Transverse colon (tissue), 4 donors: ENCODE measurements around the gene TIE1.

Experiments
- EP300 ChIP-seq: sonication (generic); formaldehyde crosslinking; IDR thresholded peaks from one replicate; pipeline ENCODE4 v1.6.1; 2017; ENCODE audit warnings: antibody characterized with exemption, low read depth
- POLR2A ChIP-seq: fragments of 450-650 bp; IDR thresholded peaks from one replicate; pipeline ENCODE4 v1.6.1; 2016; ENCODE audit warnings: antibody characterized with exemption, mild to moderate bottlenecking, moderate library complexity
- POLR2AphosphoS5 ChIP-seq, 3 donors: sonication (generic); formaldehyde crosslinking; IDR thresholded peaks; one replicate each; pipeline ENCODE4 v1.6.1; 2016; ENCODE audit warnings: antibody characterized with exemption in 3 of 3
- TF ChIP-seq, protein P1 (sequence below), 5 experiments: fragments of 200-600 bp in 3 of 5; fragments of 450-650 bp in 2 of 5; sonication (generic) in 3 of 5; IDR thresholded peaks; 1 replicate in 2 of 5; 2 replicates in 3 of 5; pipeline ENCODE4 v1.5.1; 2016 to 2017; ENCODE audit warnings: antibody characterized with exemption in 5 of 5, inconsistent platforms in 3 of 5, mild to moderate bottlenecking in 2 of 5, moderate library complexity in 1 of 5

- TF ChIP-seq, protein P1, sequence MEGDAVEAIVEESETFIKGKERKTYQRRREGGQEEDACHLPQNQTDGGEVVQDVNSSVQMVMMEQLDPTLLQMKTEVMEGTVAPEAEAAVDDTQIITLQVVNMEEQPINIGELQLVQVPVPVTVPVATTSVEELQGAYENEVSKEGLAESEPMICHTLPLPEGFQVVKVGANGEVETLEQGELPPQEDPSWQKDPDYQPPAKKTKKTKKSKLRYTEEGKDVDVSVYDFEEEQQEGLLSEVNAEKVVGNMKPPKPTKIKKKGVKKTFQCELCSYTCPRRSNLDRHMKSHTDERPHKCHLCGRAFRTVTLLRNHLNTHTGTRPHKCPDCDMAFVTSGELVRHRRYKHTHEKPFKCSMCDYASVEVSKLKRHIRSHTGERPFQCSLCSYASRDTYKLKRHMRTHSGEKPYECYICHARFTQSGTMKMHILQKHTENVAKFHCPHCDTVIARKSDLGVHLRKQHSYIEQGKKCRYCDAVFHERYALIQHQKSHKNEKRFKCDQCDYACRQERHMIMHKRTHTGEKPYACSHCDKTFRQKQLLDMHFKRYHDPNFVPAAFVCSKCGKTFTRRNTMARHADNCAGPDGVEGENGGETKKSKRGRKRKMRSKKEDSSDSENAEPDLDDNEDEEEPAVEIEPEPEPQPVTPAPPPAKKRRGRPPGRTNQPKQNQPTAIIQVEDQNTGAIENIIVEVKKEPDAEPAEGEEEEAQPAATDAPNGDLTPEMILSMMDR (IDR thresholded peaks at IDR 0.05): peak in 1 of 5 experiments; percentile 18
- TF ChIP-seq EP300 (no peak), POLR2AphosphoS5 (IDR thresholded peaks at IDR 0.05) (peak in 2 of 3 donors; percentile 38 to 58), POLR2A (no peak)
Measured at GRCh38 chr1:43256675-43257570, 43.9 kb upstream of the TIE1 start.
